ENCODE measurements around the gene TTI1. TPM values are rescaled to one million over a fixed set of nuclear protein-coding genes. Genes with fewer than 3 reads are reported as not detected.

Gene TTI1
- total and polyA plus RNA-seq, 8 donors = 3.1 to 27.2 (median 6.7) TPM

DNA sequence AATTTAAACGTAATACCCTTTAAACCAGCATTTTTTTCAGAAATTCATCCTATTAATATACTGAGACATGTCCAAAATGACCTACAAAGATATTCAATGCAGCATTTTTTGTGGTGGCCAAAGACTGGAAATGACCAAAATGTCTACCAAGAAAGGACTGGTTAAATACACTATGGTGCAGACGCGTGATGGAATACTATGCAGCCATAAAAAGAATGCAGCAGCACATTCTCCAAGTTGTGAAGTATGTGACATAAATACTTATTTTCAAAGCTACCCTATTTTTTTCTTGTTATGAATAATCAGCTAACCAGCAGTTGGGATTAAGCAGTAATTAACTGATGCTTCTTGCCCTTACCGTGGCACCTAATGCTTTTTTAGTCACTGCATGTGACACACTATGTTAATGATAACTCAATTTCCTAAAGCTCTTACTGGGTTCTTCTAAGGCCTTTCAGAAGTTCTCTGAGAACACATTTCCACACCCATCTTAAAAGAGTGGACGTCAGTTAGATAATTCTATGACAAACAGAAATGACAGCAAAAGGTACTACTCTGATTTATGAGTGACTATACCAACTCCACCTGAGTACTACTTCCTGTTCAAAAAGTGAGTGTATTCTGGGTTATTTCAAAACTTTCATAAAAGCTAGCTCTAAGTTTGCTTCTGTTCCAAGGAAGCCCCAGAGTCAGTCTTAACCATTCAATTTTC is 24.9 kb downstream of the TTI1 start:
- peaks cover 17 to 71% (median 47%) of the 10 kb centered on the region in 4 donors for H3K36me3 ChIP-seq
- no peaks in the 10 kb centered on the region for H3K9me3 ChIP-seq
- intact Hi-C loops (cut with DNase I; ENCODE audit: low total_unique reads) = no loop called here
- TF ChIP-seq, protein P1, sequence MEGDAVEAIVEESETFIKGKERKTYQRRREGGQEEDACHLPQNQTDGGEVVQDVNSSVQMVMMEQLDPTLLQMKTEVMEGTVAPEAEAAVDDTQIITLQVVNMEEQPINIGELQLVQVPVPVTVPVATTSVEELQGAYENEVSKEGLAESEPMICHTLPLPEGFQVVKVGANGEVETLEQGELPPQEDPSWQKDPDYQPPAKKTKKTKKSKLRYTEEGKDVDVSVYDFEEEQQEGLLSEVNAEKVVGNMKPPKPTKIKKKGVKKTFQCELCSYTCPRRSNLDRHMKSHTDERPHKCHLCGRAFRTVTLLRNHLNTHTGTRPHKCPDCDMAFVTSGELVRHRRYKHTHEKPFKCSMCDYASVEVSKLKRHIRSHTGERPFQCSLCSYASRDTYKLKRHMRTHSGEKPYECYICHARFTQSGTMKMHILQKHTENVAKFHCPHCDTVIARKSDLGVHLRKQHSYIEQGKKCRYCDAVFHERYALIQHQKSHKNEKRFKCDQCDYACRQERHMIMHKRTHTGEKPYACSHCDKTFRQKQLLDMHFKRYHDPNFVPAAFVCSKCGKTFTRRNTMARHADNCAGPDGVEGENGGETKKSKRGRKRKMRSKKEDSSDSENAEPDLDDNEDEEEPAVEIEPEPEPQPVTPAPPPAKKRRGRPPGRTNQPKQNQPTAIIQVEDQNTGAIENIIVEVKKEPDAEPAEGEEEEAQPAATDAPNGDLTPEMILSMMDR (IDR thresholded peaks at IDR 0.05) = no peak
- TF ChIP-seq POLR2A (IDR thresholded peaks at IDR 0.05) (no peak), EP300 (IDR thresholded peaks at IDR 0.05) (no peak), POLR2AphosphoS5 (IDR thresholded peaks at IDR 0.05) (no peak)
- 83 to 98% (median 92%) methylated on average over 5 of the region's 5 CpGs for WGBS, 5 donors
- no peaks in the 10 kb centered on the region for H3K27me3 ChIP-seq
- peaks cover 0 to 5% (median 0%) of the 10 kb centered on the region in 4 donors for H3K4me1 ChIP-seq
- H3K27ac ChIP-seq = no peak overlapping the region
- DNase-seq = no peak
- no peak overlapping the region for H3K4me3 ChIP-seq

DNA sequence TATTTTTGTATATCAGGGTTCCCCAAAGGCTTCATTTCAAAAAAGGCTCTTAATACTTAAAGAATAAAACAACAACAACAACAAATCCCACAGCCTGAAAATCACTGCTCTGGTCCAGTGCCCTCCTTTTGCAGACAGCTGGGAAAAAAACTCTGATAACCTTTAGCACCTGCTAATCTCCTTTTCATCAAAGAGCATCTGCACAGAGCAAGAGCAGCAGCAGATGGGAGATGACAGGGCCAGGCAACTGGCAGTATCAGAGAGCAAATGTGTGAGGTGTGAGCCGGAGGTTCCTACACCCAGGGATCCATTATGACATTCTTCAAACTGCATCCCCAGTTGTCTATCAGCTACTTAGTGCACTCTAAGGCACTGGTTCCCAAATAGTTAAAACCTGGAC is 25.7 kb downstream of the TTI1 start:
- Histone ChIP-seq H3K4me3 (no peak overlapping the region), H3K9me3 (no peaks in the 10 kb centered on the region), H3K27ac (no peak overlapping the region), H3K27me3 (no peaks in the 10 kb centered on the region), H3K4me1 (peaks cover 0 to 5% (median 0%) of the 10 kb centered on the region in 4 donors), H3K36me3 (peaks cover 11 to 70% (median 47%) of the 10 kb centered on the region in 4 donors)
- DNase-seq = no peak
- 81 to 100% (median 95%) methylated on average over 1 of the region's 1 CpG for WGBS, 5 donors
- intact Hi-C loops (cut with DNase I; ENCODE audit: low total_unique reads) = no loop called here
- no peak for TF ChIP-seq POLR2A (IDR thresholded peaks at IDR 0.05)
- no peak for TF ChIP-seq EP300 (IDR thresholded peaks at IDR 0.05)
- TF ChIP-seq, protein P1 (IDR thresholded peaks at IDR 0.05) = no peak
- no peak for TF ChIP-seq POLR2AphosphoS5 (IDR thresholded peaks at IDR 0.05)

DNA sequence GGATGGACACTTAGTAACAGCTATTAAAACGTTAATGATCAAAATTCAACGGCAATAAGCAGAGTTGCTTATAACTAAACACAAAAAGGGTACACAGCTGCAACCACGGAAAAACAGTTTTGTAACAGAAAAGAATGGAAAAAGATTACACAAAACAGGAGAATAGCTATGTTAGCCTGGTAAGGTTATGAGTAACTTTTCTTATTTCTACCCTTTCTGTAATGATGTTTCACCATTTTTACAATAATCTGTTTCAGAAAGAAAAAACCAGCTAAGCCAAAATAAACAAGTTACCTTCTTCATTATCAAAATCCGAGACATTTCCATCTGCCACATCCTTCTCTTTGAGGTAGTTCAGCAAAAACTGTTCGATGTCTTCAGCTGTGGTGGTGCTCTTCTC is 27.4 kb downstream of the TTI1 start:
- Histone ChIP-seq H3K27me3 (no peaks in the 10 kb centered on the region), H3K4me1 (peaks cover 0 to 5% (median 0%) of the 10 kb centered on the region in 4 donors), H3K27ac (no peak overlapping the region), H3K9me3 (no peaks in the 10 kb centered on the region), H3K36me3 (peaks cover 10 to 70% (median 47%) of the 10 kb centered on the region in 4 donors), H3K4me3 (no peak overlapping the region)
- TF ChIP-seq EP300 (IDR thresholded peaks at IDR 0.05) (no peak), POLR2AphosphoS5 (IDR thresholded peaks at IDR 0.05) (no peak), POLR2A (IDR thresholded peaks at IDR 0.05) (no peak)
- TF ChIP-seq, protein P1 (IDR thresholded peaks at IDR 0.05) = no peak
- intact Hi-C loops (cut with DNase I; ENCODE audit: low total_unique reads) = no loop called here
- 75 to 82% (median 76%) methylated on average over 5 of the region's 5 CpGs for WGBS, 5 donors
- DNase-seq = no peak

DNA sequence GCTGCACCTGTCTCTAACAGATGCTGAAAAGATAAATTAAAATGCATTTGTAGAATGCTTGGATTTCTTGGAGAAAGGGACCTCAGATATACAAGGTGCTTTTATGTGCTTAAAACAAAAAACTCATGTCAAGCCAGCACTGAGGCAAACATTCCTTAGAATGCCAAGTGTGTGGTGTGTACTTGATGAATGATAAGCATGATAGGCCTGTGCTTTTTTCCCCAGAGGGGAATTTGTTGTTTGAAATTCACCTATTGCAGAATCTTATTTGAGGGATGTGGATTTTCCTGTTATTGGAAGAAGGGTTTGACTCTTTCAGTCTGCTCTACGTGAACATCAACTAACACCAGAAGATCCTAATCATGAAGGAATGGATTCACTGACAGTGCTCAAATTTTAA is 28.8 kb downstream of the TTI1 start:
- Histone ChIP-seq H3K36me3 (peaks cover 23 to 73% (median 55%) of the 10 kb centered on the region in 4 donors), H3K27ac (no peak overlapping the region), H3K4me3 (no peak overlapping the region), H3K9me3 (no peaks in the 10 kb centered on the region), H3K27me3 (no peaks in the 10 kb centered on the region), H3K4me1 (peaks cover 0 to 5% (median 0%) of the 10 kb centered on the region in 4 donors)
- TF ChIP-seq EP300 (IDR thresholded peaks at IDR 0.05) = no peak
- TF ChIP-seq POLR2AphosphoS5 (IDR thresholded peaks at IDR 0.05) = no peak
- TF ChIP-seq, protein P1 (IDR thresholded peaks at IDR 0.05) = no peak
- TF ChIP-seq POLR2A (IDR thresholded peaks at IDR 0.05) = no peak
- no peak for DNase-seq
- intact Hi-C loops (cut with DNase I; ENCODE audit: low total_unique reads) = no loop called here
- WGBS, 5 donors = 35 to 73% (median 50%) methylated on average over 1 of the region's 1 CpG

All from stomach (tissue), 9 donors.